ENCODE measurements around the gene NFKBIA.

DNA sequence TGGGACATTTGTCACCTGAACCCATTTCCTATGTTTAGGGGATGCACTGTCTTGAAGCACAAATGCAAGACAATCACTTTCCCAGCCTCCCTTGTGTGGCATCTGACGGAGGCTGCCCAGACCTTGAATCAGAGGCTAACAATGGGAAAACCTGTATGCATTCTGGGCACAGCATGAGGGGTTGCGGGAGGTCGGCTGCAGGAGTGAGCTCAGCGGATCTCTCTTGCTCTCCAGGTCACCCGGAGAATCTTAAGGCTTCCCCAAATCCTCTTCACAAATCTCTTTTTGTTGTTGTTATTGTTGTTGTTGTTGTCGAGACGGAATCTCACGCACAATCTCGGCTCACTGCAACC lies 15.3 kb downstream of the NFKBIA start:
- TF ChIP-seq, protein P1, sequence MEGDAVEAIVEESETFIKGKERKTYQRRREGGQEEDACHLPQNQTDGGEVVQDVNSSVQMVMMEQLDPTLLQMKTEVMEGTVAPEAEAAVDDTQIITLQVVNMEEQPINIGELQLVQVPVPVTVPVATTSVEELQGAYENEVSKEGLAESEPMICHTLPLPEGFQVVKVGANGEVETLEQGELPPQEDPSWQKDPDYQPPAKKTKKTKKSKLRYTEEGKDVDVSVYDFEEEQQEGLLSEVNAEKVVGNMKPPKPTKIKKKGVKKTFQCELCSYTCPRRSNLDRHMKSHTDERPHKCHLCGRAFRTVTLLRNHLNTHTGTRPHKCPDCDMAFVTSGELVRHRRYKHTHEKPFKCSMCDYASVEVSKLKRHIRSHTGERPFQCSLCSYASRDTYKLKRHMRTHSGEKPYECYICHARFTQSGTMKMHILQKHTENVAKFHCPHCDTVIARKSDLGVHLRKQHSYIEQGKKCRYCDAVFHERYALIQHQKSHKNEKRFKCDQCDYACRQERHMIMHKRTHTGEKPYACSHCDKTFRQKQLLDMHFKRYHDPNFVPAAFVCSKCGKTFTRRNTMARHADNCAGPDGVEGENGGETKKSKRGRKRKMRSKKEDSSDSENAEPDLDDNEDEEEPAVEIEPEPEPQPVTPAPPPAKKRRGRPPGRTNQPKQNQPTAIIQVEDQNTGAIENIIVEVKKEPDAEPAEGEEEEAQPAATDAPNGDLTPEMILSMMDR (IDR thresholded peaks at IDR 0.05; ENCODE audit: low read depth, low read length), result no peak
- TF ChIP-seq, protein P2, sequence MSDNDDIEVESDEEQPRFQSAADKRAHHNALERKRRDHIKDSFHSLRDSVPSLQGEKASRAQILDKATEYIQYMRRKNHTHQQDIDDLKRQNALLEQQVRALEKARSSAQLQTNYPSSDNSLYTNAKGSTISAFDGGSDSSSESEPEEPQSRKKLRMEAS (IDR thresholded peaks at IDR 0.05; ENCODE audit: low read depth, low read length), result no peak
- TF ChIP-seq POLR2A (IDR thresholded peaks at IDR 0.05; ENCODE audit: extremely low read depth, insufficient read length) (no peak), MYC (IDR thresholded peaks at IDR 0.05; ENCODE audit: low read depth, low read length) (no peak)

Measured in NB4 (cell line).